ENCODE results near the gene CNGB1. TPM values are rescaled to one million over a fixed set of nuclear protein-coding genes. Genes with fewer than 3 reads are reported as not detected.
"Not testable (repeated sequence)": the region's sequence is repeated elsewhere in the genome, so short reads cannot be mapped to it uniquely, and the experiment has no call there.

CNGB1 gene
- total RNA-seq, 2 donors from 2014 or later, result not detected

DNA sequence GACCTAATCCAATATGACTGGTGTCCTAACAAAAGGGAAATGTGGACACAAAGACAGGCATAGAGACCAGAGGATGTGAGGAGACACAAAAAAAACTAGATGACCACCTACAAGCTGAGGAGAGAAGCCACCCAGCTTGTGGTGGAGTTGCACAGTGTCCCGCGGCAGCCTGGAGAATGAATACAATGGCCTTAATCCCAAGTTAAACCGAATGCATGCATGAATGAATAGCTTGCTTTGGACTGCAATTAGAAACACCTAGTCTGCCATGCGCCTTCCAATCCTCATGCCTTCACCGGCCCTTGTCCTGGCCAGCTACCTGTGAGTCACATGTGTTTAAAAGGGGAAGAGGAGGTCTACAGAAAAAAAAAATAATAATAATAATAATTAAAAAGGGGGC lies 72.0 kb downstream of the CNGB1 start:
- ATAC-seq, result no peak
- no peak for DNase-seq

DNA sequence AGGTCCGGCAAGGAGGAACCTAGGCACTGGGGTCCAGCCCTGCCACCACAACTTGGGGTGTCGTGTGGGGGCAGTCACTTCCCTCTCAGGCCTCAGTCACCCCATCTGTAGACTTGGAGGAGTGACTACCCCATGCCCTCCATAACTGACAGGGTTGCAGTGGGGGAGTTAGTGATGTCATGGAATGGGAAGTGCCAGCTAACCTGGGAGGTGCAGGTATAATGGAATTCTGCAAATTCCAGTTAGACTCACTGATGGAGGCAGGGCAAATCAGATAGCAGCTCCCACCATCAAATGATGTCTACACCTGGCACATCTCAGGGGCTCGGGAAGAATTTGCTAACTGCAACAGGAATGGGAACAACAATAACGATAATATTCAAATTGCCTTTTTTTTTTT lies 72.9 kb downstream of the CNGB1 start:
- DNase-seq (no peak), ATAC-seq (no peak)
- intact Hi-C loops (cut with DNase I), result loop anchor here in 1 of 2 donors (2.0 kb wide), 1 partner anchor 103 kb away; the partner anchor contains the start of genes USB1 and ZNF319

More for the DNA sequence above, 72.0 kb downstream of the CNGB1 start:
- intact Hi-C loops (cut with DNase I), result loop anchor here in 1 of 2 donors (2.0 kb wide), 1 partner anchor 102 kb away; the partner anchor contains the start of genes USB1 and ZNF319

DNA sequence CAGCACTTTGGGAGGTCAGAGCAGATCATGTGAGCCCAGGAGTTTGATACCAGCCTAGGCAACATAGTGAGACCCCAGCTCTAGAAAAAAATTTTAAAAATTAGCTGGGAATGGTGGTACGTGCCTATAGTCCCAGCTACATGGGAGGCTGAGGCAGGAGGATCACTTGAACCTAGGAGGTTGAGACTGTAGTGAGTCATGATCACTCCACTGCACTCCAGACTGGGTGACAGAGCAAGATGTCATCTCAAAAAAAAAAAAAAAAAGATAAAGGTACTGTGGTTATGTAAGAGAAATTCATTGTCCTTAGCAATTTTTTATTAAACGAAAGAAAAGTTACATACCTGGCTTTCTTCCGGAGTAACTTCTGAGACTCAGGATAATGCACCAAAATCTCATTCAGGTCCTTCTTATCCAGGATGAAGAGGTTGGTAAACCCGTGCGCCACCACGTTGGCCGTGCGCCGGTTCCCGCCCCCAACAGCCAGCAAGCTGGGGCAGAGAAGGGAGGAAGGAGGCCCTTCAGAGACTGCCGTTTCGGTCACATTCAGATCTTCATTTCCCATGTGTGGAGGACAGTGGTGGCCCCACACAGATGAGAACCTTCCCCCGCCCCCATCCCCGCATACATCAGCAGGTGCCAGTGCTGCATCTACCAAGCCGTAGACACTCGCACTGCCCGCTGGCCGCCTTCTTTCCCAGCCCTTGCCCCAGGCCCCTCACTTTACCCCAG lies 73.7 kb downstream of the CNGB1 start:
- ATAC-seq, result no peak
- no peak for DNase-seq
- intact Hi-C loops (cut with DNase I), result no loop called here

DNA sequence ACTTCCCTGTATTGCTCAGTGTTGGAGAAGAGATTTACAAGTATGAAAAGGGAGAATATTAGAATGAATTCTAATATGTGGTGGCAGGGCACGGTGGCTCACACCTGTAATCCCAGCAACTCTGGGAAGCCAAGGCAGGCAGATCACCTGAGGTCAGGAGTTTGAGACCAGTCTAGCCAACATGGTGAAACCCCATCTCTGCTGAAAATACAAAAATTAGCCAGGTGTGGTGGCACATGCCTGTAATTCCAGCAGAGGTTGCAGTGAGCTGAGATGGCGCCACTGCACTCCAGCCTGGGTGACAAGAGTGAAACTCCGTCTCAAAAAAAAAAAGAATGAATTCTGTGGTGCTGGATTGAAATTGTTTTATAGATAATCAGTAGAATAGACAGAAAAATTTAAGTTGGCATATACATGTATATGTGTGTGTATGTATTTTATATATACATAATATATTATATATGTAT lies 75.8 kb downstream of the CNGB1 start:
- ATAC-seq; DNase-seq; intact Hi-C loops (cut with DNase I): not testable (repeated sequence)

DNA sequence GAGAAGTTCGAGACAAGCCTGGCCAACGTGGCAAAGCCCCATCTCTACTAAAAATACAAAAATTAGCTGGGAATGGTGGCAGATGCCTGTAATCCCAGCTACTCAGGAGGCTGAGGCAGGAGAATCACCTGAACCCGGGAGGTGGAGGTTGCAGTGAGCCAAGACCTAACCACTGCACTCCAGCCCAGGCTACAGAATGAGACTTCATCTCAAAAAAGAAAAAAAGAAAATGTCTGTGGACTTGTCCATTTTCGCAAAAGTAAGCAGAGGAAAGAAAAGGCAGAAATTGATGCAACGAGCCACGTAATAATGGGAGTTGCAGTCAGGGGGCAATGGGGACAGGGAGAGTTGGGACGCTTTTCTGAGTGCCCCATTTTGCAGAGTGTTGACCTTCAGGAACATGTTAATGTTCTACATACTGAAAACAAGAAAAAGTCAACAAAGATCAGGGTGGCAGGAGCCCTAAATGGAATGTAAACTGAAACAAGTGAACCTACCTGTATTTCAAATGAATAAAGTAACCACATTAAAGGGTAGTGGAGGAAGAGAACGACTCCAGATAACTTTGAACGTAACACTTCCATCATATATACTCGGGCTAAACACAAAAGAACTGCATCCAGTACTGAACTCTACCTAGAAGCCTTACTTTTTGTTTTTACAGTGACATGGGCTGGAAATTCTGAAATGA lies 76.4 kb downstream of the CNGB1 start:
- ATAC-seq, result no peak
- DNase-seq, result no peak
- intact Hi-C loops (cut with DNase I), result no loop called here

DNA sequence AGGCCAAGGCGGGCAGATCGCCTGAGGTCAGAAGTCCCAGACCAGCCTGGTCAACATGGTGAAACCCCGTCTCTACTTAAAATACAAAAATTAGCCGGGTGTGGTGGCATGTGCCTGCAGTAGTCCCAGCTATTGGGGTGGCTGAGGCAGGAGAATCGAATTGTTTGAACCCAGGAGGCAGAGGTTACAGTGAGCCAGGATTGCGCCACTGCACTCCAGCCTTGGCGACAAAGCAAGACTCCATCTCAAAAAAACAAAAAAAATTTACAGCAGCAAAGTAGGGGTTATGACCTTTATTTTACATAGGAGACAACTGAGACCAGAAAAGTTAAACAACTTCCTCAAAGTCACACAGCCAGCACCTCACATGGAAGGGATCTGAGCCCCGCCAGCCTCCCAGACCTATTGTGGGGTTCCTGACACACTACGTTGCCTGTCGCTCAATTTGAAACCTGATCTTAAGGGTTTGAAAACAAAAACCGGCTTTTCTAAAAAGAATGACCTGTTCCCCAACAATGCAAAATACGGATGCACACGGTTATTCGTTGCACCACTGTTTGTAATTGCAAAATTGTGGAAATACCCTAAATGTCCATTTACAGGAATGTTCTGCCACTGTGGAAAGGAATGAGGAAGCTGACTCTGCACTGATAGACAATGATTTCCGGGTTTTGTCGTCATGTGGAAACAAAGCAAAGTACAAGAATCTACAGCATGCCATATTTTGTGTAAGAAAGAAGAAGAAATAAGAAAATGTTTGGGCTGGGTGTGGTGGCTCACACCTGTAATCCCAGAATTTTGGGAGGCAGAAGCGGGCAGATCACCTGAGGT lies 77.2 kb downstream of the CNGB1 start:
- peak; percentile 43 to 50 for ATAC-seq
- peak; percentile 45 for DNase-seq
- intact Hi-C loops (cut with DNase I), result no loop called here

DNA sequence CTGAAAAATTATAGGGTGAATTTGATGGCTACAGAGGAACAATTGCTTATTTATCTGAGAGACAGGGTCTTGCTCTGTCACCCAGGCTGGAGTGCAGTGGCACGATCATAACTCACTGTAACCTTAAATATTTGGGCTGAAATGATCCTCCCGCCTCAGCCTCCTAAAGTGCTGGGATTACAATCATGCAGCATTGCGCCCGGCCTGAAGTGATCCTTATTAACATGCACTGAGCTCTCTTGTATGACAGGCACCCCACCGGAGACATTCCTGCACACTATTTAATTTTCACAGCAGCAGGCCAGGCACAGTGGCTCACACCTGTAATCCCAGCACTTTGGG lies 77.7 kb downstream of the CNGB1 start:
- no peak for DNase-seq
- intact Hi-C loops (cut with DNase I), result no loop called here
- ATAC-seq, result no peak

DNA sequence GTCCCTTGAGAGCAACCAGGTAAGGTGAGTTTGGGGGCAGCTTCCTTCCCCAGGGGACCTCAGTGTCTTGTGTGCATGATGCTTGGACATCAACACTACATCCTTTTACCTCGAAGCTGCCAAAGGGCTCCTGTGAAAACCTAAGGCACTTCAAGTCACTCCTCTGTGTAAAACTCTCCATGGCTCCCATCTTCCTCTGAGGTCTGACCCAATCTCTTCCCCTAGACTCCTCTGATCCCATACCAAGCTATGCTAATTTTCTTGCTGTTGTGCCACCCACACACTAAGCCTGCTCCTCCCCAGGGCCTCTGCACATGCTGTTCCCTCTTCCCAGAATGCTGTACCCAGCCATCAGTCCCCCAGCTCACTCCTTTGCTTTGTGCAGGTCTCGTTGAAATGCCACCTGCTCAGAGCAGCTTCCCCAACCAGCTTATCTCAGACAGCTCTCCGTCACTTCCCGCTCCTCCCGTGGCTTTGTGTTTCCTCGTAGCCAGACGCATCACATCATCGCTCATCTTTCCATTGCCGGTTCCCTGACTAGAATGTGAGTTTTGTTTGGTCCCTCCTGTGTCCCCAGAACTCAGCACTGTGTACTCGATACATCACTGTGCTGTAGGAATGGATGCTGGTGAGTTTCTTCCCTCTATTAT lies 78.4 kb downstream of the CNGB1 start:
- peak; percentile 17 to 21 for ATAC-seq
- peak; percentile 44 for DNase-seq
- intact Hi-C loops (cut with DNase I), result no loop called here

DNA sequence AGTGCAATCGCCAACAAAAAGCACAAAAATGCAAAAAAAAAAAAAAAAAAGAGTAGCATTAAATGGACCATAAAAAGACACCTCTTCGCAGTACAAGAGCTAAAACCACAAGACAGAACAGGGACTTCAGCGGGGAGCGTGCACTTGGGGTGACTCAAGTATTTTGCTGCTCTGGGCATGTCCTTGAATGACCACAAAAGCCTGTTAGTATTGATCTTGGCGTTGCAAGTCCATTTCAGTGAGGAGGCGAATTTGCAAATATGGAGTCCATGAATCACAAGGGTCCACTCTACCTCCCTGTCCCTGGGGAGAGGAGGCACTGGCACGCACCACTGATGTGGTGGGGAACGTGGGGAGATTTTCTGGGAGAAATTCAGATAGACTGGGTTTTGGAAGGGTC lies 78.9 kb downstream of the CNGB1 start:
- intact Hi-C loops (cut with DNase I), result no loop called here
- ATAC-seq (no peak), DNase-seq (no peak)

DNA sequence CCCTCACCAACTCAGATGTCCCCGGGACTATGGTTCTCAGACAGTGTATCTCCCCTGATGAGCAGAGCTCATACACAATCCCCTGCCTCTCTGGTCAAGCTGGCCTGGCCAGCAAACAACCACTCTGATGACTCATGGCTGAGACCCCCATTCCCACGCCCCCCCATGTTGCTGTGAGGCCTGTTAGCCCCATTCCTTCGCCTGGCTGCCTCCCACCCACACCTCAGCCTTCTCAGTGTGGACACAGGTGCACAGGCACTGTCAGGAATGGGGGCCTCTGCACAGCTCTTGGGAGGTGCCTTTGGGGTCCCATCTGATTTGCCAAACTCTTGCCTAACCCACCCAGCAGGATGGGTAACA lies 80.2 kb downstream of the CNGB1 start:
- intact Hi-C loops (cut with DNase I), result no loop called here
- DNase-seq, result no peak
- peak in 1 of 2 donors; percentile 12 for ATAC-seq

DNA sequence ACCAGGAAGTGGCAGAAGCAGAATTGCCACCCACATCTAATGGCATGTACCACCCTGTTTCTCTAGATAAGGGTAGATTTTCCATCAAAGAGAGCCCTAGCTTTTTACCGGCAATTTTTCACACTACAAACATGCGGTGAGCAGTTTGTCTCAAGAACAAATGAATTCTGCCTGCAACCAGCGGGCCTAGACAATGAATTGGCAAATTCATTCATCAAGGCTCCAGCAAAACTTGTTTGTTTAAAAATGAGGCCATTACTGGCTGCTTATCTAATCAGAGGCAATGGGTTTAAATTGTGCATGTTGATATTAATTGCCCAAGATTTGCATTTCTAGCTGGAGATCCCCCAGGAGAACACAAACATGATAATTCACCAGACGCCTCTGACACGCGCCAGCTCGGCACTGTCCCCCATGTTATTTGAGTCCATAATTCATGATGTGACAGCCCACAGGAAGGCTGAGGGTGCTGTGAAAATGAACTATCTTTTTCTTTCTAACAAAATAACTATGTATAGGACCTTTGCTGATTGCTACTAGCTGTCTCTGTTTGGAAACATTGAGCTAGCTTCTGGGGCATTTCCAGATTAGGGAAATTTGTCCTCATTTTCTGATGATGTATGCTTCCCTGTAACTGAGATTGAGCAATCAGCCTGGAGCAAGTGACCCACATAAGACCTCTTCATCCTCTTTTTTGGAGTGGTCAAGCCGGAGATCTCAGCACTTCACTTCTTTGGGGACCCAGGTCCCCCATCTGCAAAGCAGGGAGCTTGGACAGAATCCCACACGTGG lies 80.8 kb downstream of the CNGB1 start:
- DNase-seq (no peak), ATAC-seq (peak; percentile 62 to 68)
- intact Hi-C loops (cut with DNase I), result no loop called here

DNA sequence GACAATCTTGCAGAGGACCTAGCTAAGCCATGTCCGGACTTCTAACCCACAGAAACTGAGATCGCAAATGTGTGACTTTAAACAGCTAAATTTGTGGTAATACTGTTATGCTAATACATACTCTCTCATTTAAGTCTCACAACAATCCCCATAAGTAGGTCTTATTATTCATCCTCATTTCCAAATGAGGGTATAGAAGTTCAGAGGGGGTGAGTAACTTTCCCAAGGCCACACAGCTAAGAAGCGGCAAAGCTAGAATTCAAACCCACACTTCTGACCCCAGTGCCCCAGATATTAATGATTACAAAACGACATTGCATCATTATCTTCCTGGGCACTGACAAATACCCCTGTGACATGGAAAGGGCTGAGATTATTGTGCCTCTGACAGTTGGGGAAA lies 81.4 kb downstream of the CNGB1 start:
- DNase-seq (no peak), ATAC-seq (no peak)
- intact Hi-C loops (cut with DNase I), result no loop called here

DNA sequence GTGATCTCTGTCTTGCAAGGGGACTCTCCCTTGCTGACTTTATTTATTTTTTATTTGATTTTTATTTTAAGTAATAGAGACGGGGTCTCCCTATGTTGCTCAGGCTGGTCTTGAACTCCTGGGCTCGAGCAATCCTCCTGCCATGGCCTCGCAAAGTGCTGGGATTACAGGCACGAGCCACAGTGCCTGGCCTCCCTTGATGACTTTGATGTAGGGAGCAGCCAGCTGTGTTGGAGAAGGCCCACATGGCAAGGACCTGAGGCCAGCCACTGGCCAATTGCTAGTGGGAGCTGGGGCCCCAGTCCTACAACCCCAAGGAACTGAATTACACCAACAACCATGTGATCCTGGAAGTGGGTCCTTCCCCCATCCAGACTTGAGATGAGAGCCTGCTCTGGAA lies 81.8 kb downstream of the CNGB1 start:
- DNase-seq (no peak), ATAC-seq (no peak)
- intact Hi-C loops (cut with DNase I), result no loop called here

DNA sequence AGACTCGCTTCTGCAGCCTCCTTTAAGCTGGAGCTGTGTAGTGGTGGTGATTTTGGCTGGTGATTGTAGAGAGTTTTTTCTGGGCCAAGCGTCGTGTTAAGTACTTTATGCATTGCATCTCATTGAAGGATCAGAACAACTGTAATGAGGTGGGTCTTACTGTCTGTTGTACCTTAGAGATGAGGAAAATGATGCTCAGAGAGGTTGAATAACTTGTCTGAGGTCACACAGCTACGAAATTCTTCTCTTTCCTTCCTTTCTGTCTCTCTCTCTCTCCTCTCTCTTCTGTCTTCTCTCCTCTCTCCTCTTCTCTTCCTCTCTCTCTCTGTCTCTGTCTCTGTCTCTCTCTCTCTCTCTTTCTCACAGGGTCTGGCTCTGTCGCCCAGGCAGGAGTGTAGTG lies 82.8 kb downstream of the CNGB1 start:
- DNase-seq (no peak), ATAC-seq (no peak)
- intact Hi-C loops (cut with DNase I), result no loop called here

DNA sequence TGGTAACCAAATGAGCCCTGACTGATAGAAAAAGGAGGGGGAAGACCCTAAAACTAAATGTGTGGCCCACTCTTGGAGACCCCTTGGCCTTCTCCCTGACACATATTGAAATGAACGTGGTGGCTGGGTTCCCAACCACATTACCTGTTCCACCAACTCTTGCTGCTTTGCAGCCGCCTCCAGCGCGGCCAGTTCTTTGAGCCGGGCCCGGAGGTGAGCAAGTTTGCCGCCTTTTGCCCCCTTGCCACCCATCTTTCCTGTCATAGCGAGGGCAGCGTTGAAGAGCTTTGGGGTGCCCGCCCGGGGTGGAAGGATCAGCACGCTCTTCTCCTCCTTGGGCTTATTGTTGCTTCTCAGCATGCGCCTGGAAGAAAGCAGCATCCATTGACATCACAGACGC lies 83.2 kb downstream of the CNGB1 start:
- ATAC-seq (no peak), DNase-seq (no peak)
- intact Hi-C loops (cut with DNase I), result no loop called here

DNA sequence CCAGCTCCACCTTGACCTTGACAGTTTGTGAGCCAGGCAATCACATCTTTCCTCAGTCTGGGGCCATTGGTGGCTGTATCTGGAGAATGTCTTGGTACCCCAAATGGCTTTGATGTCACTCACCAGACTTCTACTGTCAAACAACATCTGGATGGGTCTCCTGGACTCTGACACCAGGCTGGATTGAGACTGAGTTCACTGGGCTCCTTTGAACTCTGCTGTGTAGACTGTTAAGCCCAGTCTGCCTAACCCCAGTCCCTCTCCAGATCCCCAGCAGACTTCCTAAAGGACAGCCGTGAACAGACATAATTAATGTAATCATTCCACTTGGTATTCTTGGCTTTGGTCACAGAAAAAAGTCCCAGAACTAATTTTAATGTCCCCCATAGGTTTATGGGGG lies 84.5 kb downstream of the CNGB1 start:
- ATAC-seq (no peak), DNase-seq (no peak)
- intact Hi-C loops (cut with DNase I), result no loop called here

DNA sequence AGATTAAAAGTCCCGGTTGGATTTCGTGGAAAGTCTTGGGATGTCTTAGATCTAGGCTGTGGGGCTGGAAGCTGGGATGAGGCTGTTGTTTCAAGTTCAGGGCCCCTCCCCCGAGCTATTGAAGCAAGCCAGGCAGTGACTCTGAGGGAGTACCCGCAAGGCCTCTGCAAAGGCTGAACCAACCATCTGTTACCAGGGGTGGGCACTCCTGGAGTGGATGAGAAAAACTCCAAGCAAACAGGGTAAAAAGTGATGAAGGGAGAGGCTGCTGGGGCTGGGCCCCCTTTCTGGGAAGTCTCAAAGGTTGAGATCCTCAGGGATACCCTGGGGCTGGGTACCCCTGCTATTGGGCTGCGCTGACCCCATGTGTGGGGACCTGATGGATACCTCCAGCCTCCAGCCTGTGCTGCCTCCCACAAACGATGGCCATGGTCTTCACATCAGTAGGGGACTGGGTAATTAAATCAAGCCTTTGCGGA lies 86.2 kb downstream of the CNGB1 start:
- ATAC-seq (no peak), DNase-seq (no peak)
- intact Hi-C loops (cut with DNase I), result no loop called here

DNA sequence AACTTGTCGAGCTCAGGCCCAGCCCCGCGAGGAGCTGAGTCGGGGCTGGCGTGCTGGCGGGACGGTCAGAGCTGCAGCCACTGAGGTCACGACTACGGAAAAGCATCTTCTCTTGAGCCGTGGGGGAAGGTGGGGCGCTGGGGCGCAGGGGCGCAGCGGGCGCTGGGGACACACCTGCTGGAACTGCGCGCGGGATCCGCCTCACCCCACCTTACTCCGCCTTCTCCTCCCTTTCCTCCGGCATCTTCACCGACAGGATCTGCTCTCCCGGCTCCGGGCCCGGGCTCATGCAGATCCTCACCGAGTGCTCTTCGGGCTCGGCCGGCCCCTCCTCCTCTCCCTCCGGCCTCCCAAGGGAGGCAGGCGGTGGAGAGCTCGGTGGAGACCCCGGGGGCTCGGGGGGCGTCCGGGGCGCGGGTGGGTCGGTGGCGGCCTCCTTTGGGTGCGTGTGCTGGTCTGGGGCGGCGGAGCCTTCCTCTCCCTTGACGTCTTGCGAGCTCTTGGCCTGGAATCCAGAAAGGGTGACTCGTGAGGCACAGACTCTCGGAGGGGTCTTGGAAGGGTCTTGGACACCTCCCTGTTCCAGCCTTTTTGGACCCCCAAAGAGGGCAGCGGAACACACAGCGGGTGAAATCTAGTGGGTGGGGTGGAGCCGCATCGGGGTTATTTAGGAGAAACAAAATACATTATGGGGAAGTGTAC lies 86.8 kb downstream of the CNGB1 start:
- intact Hi-C loops (cut with DNase I), result no loop called here
- peak; percentile 23 to 26 for ATAC-seq
- no peak for DNase-seq
